Stomach (tissue), 4 donors: ENCODE data around the gene CALN1.

Experiments used
- EP300 ChIP-seq: sonication (generic); formaldehyde crosslinking; IDR thresholded peaks from one replicate; pipeline ENCODE4 v1.6.1; 2017; ENCODE audit warnings: antibody characterized with exemption
- POLR2A ChIP-seq, 4 donors: fragments of 450-650 bp; IDR thresholded peaks; one replicate each; pipeline ENCODE4 v1.6.1; 2016; ENCODE audit warnings: antibody characterized with exemption in 4 of 4, control low read depth in 2 of 4, mild to moderate bottlenecking in 1 of 4, moderate library complexity in 1 of 4
- POLR2AphosphoS5 ChIP-seq, 3 donors: sonication (generic); formaldehyde crosslinking; IDR thresholded peaks; one replicate each; pipeline ENCODE4 v1.6.1; 2016; ENCODE audit warnings: antibody characterized with exemption in 3 of 3
- TF ChIP-seq, protein P1 (sequence below), 7 experiments: fragments of 450-650 bp in 4 of 7; fragments of 200-600 bp in 3 of 7; sonication (generic) in 3 of 7; IDR thresholded peaks; one replicate each; pipeline ENCODE4 v1.5.1; 2016 to 2019; ENCODE audit warnings: antibody characterized with exemption in 7 of 7, control low read depth in 2 of 7, mild to moderate bottlenecking in 1 of 7

DNA sequence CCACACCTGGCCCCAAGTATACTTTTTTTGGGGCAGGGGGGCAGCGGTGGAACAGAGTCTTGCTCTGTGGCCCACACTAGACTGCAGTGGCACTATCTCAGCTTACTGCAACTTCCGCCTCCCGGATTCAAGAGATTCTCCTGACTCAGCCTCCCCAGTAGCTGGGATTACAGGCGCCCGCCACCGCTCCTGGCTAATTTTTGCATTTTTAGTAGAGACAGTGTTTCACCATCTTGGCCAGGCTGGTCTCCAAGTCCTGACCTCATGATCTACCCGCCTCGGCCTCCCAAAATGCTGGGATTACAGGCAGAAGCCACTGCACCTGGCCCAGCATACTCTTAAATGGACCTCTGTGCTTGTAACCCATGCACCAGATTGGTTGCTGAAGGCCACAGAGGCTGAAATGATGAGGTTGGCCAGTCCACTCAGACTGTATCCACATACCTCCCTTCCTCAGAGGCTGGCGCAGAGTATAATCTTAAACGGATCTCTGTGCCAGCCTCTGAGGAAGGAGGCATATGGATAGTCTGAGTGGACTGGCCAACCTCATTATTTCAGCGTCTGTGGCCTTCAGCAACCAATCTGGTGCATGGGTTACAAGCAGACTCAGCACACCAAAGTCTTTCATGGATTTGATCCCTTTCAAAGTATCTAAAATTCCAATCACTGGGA is 3.0 kb downstream of the CALN1 start:
- TF ChIP-seq, protein P1, sequence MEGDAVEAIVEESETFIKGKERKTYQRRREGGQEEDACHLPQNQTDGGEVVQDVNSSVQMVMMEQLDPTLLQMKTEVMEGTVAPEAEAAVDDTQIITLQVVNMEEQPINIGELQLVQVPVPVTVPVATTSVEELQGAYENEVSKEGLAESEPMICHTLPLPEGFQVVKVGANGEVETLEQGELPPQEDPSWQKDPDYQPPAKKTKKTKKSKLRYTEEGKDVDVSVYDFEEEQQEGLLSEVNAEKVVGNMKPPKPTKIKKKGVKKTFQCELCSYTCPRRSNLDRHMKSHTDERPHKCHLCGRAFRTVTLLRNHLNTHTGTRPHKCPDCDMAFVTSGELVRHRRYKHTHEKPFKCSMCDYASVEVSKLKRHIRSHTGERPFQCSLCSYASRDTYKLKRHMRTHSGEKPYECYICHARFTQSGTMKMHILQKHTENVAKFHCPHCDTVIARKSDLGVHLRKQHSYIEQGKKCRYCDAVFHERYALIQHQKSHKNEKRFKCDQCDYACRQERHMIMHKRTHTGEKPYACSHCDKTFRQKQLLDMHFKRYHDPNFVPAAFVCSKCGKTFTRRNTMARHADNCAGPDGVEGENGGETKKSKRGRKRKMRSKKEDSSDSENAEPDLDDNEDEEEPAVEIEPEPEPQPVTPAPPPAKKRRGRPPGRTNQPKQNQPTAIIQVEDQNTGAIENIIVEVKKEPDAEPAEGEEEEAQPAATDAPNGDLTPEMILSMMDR (IDR thresholded peaks at IDR 0.05), result no peak
- TF ChIP-seq POLR2A (IDR thresholded peaks at IDR 0.05) (no peak), POLR2AphosphoS5 (IDR thresholded peaks at IDR 0.05) (no peak), EP300 (no peak)
